NOMO-1 (cell line): ENCODE results near the gene NFATC1.

ENCODE experiments used
- DNase-seq, 2 experiments: peaks; one replicate each; lab custom pipeline; 2025; ENCODE audit not compliant: unreplicated experiment in 2 of 2; lab: John Stamatoyannopoulos, UW

Gene NFATC1

GRCh38 chr18:79420033-79420745 lies 24.5 kb downstream of the NFATC1 start:
- no peak for DNase-seq

DNA sequence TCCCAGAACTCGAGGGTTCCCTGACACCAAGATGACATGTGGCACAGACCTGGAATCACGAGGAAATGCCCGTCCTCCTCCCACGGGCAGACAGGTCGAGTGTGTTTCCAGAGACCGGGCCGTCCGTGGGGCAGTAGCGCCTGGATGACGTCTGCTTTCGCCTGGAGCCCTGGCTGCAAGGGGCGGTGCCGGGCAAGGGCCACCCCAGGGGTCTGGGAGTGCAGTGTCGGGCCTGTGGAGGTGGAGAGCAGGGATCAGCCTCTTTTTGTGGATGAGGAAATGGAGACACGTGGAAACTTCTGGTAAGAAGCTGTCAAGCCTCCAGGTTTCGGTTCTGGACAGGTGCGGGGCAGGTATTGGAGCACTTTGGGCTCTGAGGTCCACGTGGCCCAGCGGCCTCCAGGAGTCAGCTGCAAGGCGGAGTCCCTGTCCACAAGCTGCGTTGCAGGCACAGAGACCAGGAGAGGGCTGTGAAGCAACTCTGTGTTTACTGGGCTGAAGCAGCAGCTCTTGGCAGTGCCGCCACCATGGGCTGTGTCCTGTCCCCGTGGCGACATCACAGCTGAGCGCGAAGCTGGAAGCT lies 25.6 kb downstream of the NFATC1 start:
- DNase-seq, result no peak

- no peak for DNase-seq
These were observed 26.5 kb downstream of the NFATC1 start for GRCh38 chr18:79422022-79422782.

- no peak for DNase-seq
These were observed 27.0 kb downstream of the NFATC1 start for GRCh38 chr18:79422783-79423165.

GRCh38 chr18:79423211-79424007 lies 27.7 kb downstream of the NFATC1 start:
- DNase-seq, result no peak

DNA sequence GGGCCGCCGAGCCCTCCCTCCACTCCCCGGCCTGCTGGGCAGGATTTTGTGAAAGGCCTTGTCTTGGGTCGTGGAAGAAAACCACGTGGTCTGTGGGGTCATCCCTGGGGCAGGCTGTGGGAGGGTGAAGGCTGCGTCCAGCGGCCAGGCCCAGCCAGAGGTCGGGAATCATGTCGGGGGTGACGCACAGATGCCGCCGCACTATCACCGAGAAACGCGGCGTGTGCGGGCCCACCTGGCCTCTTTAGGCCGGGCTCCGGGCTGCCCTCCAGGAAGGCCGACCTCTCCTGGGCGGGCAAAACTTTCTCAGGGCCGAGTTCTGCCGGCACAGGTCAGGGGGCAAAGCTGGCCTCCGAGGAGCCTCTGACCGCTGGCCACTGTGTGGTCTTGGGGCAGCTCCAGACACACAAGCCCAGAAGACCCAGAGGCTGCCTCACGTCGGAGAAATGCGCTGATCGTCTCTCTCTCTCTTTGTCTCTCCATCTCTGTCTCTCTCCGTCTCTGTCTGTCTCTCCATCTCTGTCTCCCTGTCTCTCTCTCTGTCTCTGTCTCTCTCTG lies 28.4 kb downstream of the NFATC1 start:
- DNase-seq, result no peak

GRCh38 chr18:79424880-79425568 lies 29.3 kb downstream of the NFATC1 start:
- no peak for DNase-seq

GRCh38 chr18:79425569-79425886 lies 29.8 kb downstream of the NFATC1 start:
- no peak for DNase-seq

- DNase-seq, result no peak
These were observed 30.9 kb downstream of the NFATC1 start for GRCh38 chr18:79426376-79427300.

DNA sequence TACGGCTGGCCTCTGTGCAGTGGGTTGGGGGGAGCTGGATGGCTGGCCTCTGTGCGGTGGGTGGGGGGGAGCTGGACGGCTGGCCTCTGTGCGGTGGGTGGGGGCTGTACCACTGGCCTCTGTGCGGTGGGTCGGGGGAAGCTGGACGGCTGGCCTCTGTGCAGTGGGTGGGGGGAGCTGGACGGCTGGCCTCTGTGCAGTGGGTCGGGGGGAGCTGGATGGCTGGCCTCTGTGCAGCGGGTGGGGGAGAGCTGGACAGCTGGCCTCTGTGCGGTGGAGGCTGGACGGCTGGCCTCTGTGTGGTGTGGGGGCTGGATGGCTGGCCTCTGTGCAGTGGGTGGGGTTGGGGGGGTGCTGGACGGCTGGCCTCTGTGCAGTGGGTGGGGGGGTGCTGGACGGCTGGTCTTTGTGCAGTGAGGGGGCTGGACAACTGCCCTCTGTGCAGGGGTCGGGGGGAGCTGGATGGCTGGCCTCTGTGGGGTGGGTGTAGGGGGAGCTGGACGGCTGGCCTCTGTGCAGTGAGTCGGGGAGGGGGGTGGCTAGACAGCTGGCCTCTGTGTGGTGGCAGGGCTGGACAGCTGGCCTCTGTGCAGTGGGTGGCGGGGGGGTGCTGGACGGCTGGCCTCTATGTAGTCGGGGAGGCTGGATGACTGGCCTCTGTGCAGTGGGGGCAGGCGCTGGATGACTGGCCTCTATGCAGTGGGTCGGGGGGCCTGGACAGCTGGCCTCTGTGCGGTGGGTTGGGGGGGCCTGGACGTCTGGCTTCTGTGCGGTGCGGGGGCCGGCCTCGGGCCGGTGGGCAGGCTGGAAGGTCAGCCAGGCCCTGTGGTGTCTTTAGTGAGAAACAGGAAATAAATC lies 31.9 kb downstream of the NFATC1 start:
- no peak for DNase-seq

GRCh38 chr18:79428287-79428686 lies 32.6 kb downstream of the NFATC1 start:
- DNase-seq, result no peak

- DNase-seq, result no peak
These were observed 33.7 kb downstream of the NFATC1 start for GRCh38 chr18:79429381-79429780.

DNA sequence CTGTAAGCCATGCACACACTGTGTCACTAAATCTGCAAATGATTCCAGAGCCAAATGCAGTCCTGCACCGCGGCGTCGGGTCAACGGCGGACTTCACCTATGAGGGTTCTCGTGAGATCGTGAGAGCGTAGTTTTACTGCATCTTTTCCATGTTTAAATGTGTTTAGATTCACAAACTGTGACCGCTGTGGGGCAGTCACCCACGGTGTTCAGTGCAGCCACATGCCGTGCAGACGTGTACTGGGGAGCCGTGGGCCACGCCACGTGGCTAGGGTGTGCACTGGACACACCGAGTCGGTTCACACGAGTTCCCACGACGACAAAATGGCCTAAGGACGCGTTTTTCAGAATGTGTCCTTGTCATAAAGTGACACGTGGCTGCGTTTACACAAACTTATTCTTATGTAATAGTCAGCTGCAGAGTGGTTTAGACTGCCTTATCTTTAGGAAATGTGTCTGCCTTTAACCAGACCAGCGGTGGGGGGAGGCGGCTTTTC lies 34.1 kb downstream of the NFATC1 start:
- no peak for DNase-seq

DNA sequence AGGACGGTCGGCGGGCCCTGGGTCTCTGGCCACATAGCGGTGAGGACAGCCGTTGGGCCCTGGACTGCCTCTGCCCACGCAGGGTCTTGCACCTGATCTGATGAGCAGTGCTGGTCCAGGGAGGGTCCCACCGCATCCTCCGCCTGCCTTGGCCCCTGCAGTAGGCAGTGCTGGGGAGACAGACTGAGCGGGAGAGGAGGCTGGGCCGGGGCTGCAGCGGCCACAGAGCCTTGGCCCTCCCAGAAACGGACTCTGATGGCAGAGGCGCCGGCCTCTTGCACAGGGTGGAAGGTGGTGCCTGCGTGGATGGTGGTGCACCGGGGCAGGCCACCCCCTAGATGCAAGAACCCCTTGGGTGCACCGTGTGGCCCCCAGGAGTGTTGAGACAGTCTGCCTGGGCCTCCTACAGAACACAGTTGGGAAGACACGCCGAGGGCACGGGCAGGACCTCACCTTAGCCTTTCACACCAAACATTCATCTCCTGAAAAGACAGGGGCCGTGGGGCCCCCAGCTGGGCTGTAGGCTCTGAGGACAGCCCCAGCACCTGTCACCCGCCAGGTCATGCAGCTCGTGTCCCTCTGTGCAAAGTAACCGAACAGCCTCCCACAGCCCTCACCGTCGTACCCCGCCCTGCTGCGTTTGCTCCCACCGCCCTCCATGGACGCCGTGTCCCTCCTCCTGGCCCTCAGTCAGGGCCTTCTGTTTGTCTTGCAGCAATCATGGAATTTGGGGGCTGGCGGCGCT lies 36.8 kb downstream of the NFATC1 start:
- no peak for DNase-seq

DNA sequence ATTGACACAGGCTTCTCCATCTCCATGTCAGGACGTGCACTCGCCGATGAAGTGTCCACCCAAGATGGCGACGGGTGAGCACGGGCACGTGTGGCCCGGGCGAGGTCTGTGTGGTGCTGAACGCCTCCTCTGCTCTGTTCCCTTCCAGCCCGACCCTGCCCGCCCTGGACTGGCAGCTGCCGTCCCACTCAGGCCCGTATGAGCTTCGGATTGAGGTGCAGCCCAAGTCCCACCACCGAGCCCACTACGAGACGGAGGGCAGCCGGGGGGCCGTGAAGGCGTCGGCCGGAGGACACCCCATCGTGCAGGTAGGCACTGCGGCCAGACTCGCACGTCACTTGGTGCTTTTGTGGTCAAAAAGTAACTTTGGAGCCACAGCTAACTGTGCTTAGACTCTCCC lies 37.7 kb downstream of the NFATC1 start:
- DNase-seq, result no peak

- DNase-seq, result no peak
These were observed 39.1 kb downstream of the NFATC1 start for GRCh38 chr18:79434607-79435401.
